Stimulated activated CD8-positive, alpha-beta memory T cell treated with anti-CD3 and anti-CD28 coated beads, Interleukin-7, amount 100 ng/mL, for 4 hours (primary cell): ENCODE results near the gene MTPN.

Source experiments
- DNase-seq, 2 donors: peaks; one replicate each; pipeline ENCODE4 v3.0.0-alpha.2; 2020; ENCODE audit warnings: low read depth in 2 of 2

Gene MTPN

GRCh38 chr7:135925210-135925609 lies 51.9 kb downstream of the MTPN start:
- no peak for DNase-seq

- DNase-seq = no peak
Measured at GRCh38 chr7:135924302-135924701, 52.9 kb downstream of the MTPN start.

- no peak for DNase-seq
Measured at GRCh38 chr7:135922263-135922662, 54.9 kb downstream of the MTPN start.

DNA sequence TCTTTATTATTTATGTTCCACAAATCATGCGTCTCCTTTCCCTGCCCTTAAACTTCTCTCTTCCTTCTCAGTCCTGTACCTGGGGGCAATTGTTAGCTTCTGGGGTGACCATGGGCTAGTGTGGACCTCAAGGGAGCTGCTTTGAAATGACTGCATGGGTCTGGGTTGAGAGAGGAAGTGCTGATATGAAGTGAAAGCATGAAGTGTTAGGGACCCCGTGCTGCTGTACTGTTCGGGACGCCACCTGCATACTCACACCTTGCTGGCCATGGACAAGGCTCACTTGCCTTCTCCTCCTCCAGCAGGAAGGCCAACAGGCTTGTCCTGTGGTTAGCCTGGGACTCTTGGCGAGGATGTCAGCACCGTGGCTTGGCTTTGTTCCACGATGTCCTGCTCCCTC lies 56.7 kb downstream of the MTPN start:
- no peak for DNase-seq

GRCh38 chr7:135919071-135919841 lies 57.9 kb downstream of the MTPN start:
- DNase-seq = no peak

GRCh38 chr7:135918134-135918533 lies 59.0 kb downstream of the MTPN start:
- DNase-seq = no peak

DNA sequence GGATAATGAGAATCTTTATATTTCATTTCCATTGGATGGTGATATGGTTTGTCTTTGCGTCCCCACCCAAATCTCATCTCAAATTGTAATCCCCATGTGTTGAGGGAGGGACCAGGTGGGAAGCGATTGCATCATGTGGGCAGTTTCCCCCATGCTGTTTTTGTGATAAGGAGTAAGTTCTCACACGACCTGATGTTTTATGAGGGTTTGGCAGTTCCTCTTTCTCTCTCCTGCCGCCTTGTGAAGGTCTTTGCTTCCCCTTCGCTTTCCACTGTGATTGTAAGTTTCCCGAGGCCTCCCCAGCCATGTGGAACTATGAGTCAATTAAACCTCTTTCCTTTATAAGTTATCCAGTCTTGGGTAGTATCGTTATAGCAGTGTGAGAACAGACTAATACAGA lies 59.4 kb downstream of the MTPN start:
- DNase-seq = no peak

DNA sequence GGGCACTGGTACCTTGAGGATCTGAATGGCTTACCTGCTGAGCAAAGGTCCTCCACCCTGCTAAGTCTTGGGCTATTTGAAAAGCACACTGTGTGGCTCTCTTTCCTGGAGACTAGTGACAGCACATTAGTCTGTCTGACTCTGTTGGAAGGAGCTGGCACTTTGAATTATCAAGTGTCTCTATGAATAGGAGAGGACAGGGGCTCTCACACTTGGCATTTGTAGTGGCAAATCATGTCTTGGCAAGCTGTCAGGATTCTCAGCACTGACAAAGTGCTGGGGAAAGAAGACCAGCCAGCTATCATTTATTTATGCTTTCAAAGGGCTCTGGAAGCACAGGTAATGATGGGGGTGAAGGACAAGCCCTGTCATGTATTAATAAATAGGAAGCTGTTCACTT lies 62.8 kb downstream of the MTPN start:
- no peak for DNase-seq

DNA sequence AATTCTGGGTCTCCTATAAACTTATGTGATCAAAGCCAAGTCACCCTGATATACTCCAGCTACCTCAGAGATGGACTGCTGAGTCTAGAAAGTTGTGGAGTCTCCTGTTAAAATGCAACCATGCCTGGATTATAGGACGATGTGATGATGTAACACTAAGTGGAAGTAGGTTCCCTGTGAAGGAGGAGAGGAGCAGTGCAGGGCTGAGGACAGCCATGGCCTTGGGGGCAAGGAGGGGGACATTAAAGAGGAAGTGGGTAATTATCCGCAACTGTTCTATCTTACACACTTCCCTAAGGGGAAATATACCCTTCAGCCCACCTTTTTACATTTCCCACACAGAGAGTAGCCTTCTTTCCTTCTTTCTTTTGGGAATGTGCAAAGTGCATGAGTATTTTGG lies 63.8 kb downstream of the MTPN start:
- no peak for DNase-seq

DNA sequence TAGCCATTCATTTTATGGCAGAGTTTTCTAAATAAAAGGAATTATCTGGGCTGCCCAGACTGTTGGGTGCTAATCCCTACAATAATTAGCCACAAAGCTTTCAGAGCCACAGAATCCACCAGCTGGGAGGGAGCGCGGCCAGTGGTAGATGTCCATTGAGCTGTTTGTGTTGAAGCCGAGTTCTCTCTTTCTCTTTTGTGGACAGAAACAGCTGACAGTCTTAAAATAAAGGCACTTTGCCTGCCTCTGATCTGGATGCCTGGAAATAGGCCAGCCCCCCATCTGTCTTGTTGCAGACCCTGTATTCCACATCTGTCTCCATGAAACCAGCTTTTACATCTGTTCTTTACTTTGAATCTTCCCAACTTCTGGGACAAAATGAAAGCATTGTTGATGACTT lies 66.1 kb downstream of the MTPN start:
- DNase-seq = no peak

GRCh38 chr7:135910393-135911036 lies 66.6 kb downstream of the MTPN start:
- no peak for DNase-seq

DNA sequence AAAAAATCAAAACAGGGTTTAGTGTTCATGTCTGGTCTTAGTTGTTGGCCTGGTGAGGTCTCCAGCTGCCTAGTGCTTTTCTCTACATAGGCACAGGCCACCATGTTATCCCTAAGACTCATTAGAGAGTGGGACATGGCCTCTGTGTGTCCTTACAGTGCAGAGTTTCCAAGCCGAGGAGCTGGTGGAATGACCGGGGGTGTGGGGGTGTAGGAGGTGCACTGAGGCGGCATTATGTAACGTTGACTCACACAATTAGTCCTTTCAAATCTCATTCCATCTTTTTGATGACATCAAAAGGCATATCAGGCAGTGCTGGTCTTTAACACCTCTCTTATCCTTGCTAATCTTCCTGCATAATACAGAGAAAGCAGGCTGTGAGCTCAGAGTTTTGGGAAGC lies 71.3 kb downstream of the MTPN start:
- DNase-seq = no peak

GRCh38 chr7:135905355-135905754 lies 71.8 kb downstream of the MTPN start:
- DNase-seq = no peak

DNA sequence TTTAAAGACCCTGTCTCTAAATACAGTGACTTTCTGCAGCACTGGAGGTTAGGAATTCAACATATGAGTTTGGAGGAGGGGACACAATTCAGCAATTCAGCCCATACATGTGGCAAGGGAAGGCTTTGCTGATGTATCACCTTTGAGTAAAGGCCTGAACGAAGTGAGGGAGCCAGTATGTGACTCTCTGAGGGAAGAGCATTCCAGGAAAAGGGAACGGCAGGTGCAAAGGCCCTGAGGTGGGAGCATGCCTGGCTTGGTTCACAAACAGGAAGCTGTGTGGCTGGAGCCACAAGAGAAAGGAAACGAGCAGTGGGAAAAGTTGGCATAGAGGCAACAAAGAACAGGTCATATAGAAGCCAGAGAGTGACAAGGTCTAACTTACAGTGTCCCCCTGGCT lies 72.9 kb downstream of the MTPN start:
- no peak for DNase-seq

- no peak for DNase-seq
Measured at GRCh38 chr7:135901585-135902540, 75.3 kb downstream of the MTPN start.

GRCh38 chr7:135900065-135900546 lies 77.1 kb downstream of the MTPN start:
- no peak for DNase-seq

DNA sequence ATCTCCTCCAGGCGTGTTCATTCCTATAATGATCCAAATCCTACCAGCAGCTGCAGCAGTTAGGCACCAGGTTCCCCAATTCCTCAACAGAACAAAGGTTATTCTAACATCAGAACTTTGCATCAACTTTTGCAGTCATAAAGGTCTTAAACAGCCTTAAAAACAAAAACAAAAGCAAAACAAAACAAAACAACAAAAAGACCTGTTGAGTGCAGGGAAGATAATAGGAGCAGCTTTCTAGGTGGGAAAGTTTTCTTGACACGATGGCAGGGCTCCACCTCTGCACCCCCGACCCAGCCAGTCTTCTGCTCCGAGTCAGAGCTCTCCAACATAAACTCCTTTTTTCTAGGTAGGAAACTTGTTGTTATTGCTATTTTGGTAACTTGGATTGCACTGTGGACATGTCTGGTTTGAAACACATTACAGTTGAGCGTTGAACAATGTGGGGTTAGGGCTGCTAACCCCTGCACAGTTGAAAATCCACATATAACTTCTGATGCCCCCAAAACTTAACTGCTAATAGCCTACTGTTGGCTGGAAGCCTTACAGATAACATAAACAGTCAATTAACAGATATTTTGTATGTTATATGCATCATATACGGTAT lies 77.6 kb downstream of the MTPN start:
- DNase-seq = no peak

DNA sequence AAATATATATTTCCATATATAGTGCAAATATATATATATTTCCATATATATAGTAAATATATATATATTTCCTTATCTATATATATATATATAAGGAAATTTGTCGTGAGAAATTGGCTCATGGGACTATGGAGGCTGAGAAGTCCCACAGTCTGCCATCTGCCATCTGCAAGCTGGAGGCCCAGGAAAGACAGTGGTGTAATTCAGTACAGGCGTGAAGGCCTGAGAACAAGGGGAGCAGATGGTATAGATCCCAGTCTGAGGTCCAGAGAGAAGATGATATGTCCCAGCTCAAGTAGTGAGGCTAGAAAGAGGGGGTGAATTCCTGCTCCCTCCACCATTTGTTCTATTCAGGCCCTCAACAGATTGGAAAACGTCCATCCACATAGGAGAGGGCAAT lies 78.9 kb downstream of the MTPN start:
- DNase-seq = no peak

GRCh38 chr7:135894816-135895215 lies 82.3 kb downstream of the MTPN start:
- no peak for DNase-seq

GRCh38 chr7:135889823-135890222 lies 87.3 kb downstream of the MTPN start:
- no peak for DNase-seq

DNA sequence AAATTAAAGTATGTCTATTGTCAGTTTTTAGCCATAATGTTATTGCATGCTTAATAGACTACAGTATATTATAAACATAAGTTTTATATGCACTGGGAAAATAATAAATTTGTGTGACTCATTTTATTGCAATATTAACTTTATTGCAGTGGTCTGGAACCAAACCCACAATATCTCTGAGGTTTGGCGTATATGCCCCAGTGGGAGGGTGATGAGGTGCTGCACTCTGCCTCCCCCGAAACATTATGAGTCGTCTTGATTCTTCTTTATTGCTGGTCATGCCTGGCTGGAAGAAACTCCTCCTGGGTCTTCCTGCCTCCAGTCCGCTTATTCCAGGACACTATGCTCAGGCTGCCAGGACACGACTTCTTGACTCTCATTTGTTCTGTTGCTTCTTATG lies 88.4 kb downstream of the MTPN start:
- DNase-seq = no peak
